ENCODE results near the gene PLD1. TPM values are rescaled to one million over a fixed set of nuclear protein-coding genes. Genes with fewer than 3 reads are reported as not detected.

The PLD1 gene
- total RNA-seq, 2 donors from 2014 or later = 12.8 to 15.8 TPM

GRCh38 chr3:171783086-171783485 lies 27.2 kb downstream of the PLD1 start:
- H3K27me3 ChIP-seq (replicated peaks; ENCODE audit: insufficient read depth) = peaks cover 5% of the 10 kb centered on the region
- H3K9me3 ChIP-seq = no peaks in the 10 kb centered on the region
- intact Hi-C loops (cut with DNase I) = no loop called here
- no peaks in the 10 kb centered on the region for H3K4me1 ChIP-seq (replicated peaks)
- DNase-seq (ENCODE audit: low spot score) = no peak
- H3K27ac ChIP-seq = no peak overlapping the region
- H3K4me3 ChIP-seq = no peak overlapping the region
- TF ChIP-seq, protein P1, sequence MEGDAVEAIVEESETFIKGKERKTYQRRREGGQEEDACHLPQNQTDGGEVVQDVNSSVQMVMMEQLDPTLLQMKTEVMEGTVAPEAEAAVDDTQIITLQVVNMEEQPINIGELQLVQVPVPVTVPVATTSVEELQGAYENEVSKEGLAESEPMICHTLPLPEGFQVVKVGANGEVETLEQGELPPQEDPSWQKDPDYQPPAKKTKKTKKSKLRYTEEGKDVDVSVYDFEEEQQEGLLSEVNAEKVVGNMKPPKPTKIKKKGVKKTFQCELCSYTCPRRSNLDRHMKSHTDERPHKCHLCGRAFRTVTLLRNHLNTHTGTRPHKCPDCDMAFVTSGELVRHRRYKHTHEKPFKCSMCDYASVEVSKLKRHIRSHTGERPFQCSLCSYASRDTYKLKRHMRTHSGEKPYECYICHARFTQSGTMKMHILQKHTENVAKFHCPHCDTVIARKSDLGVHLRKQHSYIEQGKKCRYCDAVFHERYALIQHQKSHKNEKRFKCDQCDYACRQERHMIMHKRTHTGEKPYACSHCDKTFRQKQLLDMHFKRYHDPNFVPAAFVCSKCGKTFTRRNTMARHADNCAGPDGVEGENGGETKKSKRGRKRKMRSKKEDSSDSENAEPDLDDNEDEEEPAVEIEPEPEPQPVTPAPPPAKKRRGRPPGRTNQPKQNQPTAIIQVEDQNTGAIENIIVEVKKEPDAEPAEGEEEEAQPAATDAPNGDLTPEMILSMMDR (IDR thresholded peaks at IDR 0.05) = no peak
- TF ChIP-seq POLR2A (IDR thresholded peaks at IDR 0.05) (no peak), POLR2AphosphoS5 (IDR thresholded peaks at IDR 0.05) (no peak)
- no peaks in the 10 kb centered on the region for H3K36me3 ChIP-seq
- WGBS = 81% methylated on average over 2 of the region's 2 CpGs

GRCh38 chr3:171782617-171783016 lies 27.7 kb downstream of the PLD1 start:
- no peaks in the 10 kb centered on the region for H3K36me3 ChIP-seq
- no peak for DNase-seq (ENCODE audit: low spot score)
- WGBS = 72% methylated on average over 1 of the region's 1 CpG
- no peaks in the 10 kb centered on the region for H3K4me1 ChIP-seq (replicated peaks)
- no peaks in the 10 kb centered on the region for H3K9me3 ChIP-seq
- no peak overlapping the region for H3K27ac ChIP-seq
- TF ChIP-seq, protein P1 (IDR thresholded peaks at IDR 0.05) = no peak
- no peak for TF ChIP-seq POLR2A (IDR thresholded peaks at IDR 0.05)
- TF ChIP-seq POLR2AphosphoS5 (IDR thresholded peaks at IDR 0.05) = no peak
- intact Hi-C loops (cut with DNase I) = no loop called here
- H3K27me3 ChIP-seq (replicated peaks; ENCODE audit: insufficient read depth) = peaks cover 5% of the 10 kb centered on the region
- H3K4me3 ChIP-seq = no peak overlapping the region

DNA sequence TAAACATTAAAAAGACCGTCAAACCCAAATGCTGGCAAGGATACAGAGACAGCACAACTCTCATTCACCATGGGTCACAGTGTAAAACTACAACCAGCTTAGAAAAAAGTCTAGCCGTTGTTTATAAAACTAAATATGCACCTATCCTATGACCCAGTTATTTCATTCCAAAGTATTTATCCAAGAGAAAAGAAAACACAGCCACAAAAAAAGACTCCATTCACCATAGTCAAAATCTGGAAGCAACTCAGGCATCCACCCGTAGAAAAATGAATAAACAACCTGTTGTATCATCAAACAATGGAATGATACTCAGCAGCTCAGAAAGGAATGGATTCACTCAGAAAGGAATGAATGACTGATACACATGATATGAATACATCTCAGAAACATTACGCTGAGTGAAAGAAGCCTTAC lies 28.6 kb downstream of the PLD1 start:
- 67% methylated on average over 4 of the region's 4 CpGs for WGBS
- intact Hi-C loops (cut with DNase I) = no loop called here

GRCh38 chr3:171778493-171778892 lies 31.8 kb downstream of the PLD1 start:
- no peaks in the 10 kb centered on the region for H3K4me1 ChIP-seq (replicated peaks)
- H3K27me3 ChIP-seq (replicated peaks; ENCODE audit: insufficient read depth) = peaks cover 5% of the 10 kb centered on the region
- no peaks in the 10 kb centered on the region for H3K36me3 ChIP-seq
- TF ChIP-seq POLR2AphosphoS5 (IDR thresholded peaks at IDR 0.05) (no peak), POLR2A (IDR thresholded peaks at IDR 0.05) (no peak)
- TF ChIP-seq, protein P1 (IDR thresholded peaks at IDR 0.05) = no peak
- intact Hi-C loops (cut with DNase I) = no loop called here
- no peak overlapping the region for H3K4me3 ChIP-seq
- WGBS = 90% methylated on average over 5 of the region's 5 CpGs
- H3K27ac ChIP-seq = no peak overlapping the region
- H3K9me3 ChIP-seq = no peaks in the 10 kb centered on the region
- no peak for DNase-seq (ENCODE audit: low spot score)

More for the DNA sequence above, 28.6 kb downstream of the PLD1 start:
- H3K36me3 ChIP-seq = no peaks in the 10 kb centered on the region
- no peak for DNase-seq (ENCODE audit: low spot score)
- peaks cover 5% of the 10 kb centered on the region for H3K27me3 ChIP-seq (replicated peaks; ENCODE audit: insufficient read depth)
- no peak overlapping the region for H3K27ac ChIP-seq
- TF ChIP-seq POLR2A (IDR thresholded peaks at IDR 0.05) = no peak
- no peak for TF ChIP-seq POLR2AphosphoS5 (IDR thresholded peaks at IDR 0.05)
- TF ChIP-seq, protein P1 (IDR thresholded peaks at IDR 0.05) = no peak
- no peaks in the 10 kb centered on the region for H3K4me1 ChIP-seq (replicated peaks)
- H3K4me3 ChIP-seq = no peak overlapping the region
- no peaks in the 10 kb centered on the region for H3K9me3 ChIP-seq

DNA sequence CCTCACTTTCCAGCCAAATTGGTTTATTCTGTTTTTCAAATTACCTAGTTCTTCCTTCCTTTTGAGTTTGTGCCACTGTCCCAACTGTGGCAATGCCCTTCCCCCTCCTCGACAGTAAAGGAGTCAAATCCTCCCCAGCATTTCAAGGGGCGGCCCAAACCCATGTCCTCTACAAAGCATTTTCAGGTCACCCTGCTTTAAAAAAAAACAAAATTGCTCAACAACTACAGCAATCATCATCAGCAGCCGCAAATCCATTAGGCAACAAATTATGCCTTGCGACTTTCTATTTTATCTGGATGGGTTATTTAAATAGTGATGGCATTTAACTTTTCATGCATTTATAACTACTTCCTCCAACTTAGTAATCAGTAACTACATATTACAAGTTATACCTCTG lies 32.7 kb downstream of the PLD1 start:
- no peak overlapping the region for H3K4me3 ChIP-seq
- H3K4me1 ChIP-seq (replicated peaks) = no peaks in the 10 kb centered on the region
- TF ChIP-seq POLR2AphosphoS5 (IDR thresholded peaks at IDR 0.05) = no peak
- TF ChIP-seq, protein P1 (IDR thresholded peaks at IDR 0.05) = no peak
- no peak for TF ChIP-seq POLR2A (IDR thresholded peaks at IDR 0.05)
- no peaks in the 10 kb centered on the region for H3K9me3 ChIP-seq
- intact Hi-C loops (cut with DNase I) = no loop called here
- no peak overlapping the region for H3K27ac ChIP-seq
- WGBS = 86% methylated on average over 4 of the region's 4 CpGs
- no peak for DNase-seq (ENCODE audit: low spot score)
- no peaks in the 10 kb centered on the region for H3K36me3 ChIP-seq
- peaks cover 5% of the 10 kb centered on the region for H3K27me3 ChIP-seq (replicated peaks; ENCODE audit: insufficient read depth)
